Heart right ventricle (tissue), 16 donors: Measurements from ENCODE around the gene RADIL. TPM values are rescaled to one million over a fixed set of nuclear protein-coding genes. Genes with fewer than 3 reads are reported as not detected.

Source experiments
- ATAC-seq, 8 donors: fragments of 200-7000 bp; cut with Tn5 transposase; one replicate each; pipeline ENCODE4 v1.9.1; 2020; ENCODE audit warnings: mild to moderate bottlenecking in 8 of 8, moderate library complexity in 8 of 8, moderate number of reproducible peaks in 1 of 8
- DNase-seq, 2 donors: peaks; one replicate each; pipeline ENCODE4 v3.0.0-alpha.2; 2020
- H3K27ac ChIP-seq, 10 donors: fragments of 200-600 bp; sonication (generic) in 2 of 10; one replicate each; pipeline versions ENCODE4 v1.5.0 to v1.8.0; 2020 to 2022; ENCODE audit warnings: mild to moderate bottlenecking in 3 of 10
- H3K27me3 ChIP-seq, 7 donors: fragments of 200-600 bp; one replicate each; pipeline ENCODE4 v1.8.0; 2021 to 2022; ENCODE audit warnings: mild to moderate bottlenecking in 2 of 7
- H3K36me3 ChIP-seq, 9 donors: fragments of 200-600 bp; sonication (generic) in 1 of 9; one replicate each; pipeline versions ENCODE4 v1.5.0 to v1.8.0; 2020 to 2022; ENCODE audit warnings: mild to moderate bottlenecking in 2 of 9
- H3K4me1 ChIP-seq, 9 donors: fragments of 200-600 bp; sonication (generic) in 1 of 9; one replicate each; pipeline versions ENCODE4 v1.5.0 to v1.8.0; 2020 to 2022; ENCODE audit warnings: mild to moderate bottlenecking in 4 of 9
- H3K4me3 ChIP-seq, 10 donors: fragments of 200-600 bp; sonication (generic) in 2 of 10; one replicate each; pipeline versions ENCODE4 v1.5.0 to v1.8.0; 2020 to 2022; ENCODE audit warnings: mild to moderate bottlenecking in 7 of 10, moderate library complexity in 2 of 10
- H3K9me3 ChIP-seq, 11 donors: fragments of 200-600 bp in 10 of 11; sonication (generic) in 2 of 11; one replicate each; pipeline versions ENCODE4 v1.5.0 to v1.8.0; 2013 to 2022; ENCODE audit warnings: mild to moderate bottlenecking in 2 of 11, control low read depth in 1 of 11, moderate library complexity in 1 of 11
- WGBS, 2 donors: extraction: QIAGEN DNeasy Blood & Tissue Kit; methylation state at CpG; one replicate each; pipeline ENCODE4 v1.1.7; 2013; ENCODE audit warnings: inconsistent platforms in 1 of 2; 5-methylcytosine and 5-hydroxymethylcytosine counted together
- intact Hi-C, 10 donors: fragments of 100-400 bp; cut with DNase I; formaldehyde crosslinking; loops; one replicate each; pipeline versions ENCODE4 v1.11.1 to v1.14.2; 2022
- polyA plus RNA-seq, 2 donors: library from polyadenylated mRNA; stranded (reverse); fragments of 200-250 nt; gene quantifications; one replicate each; pipeline ENCODE4 v1.2.3, GENCODE V29; 2013
- total RNA-seq, 10 donors: library from RNA; stranded (reverse); fragmentation: NEBNext Ultra II Directional in 3 of 10; extraction: Animal tissue kit (Norgen Biotek cat#: 25700) in 3 of 10; gene quantifications; one replicate each; pipeline versions ENCODE4 v1.2.1 to v1.2.4, GENCODE V29; 2021 to 2023
- TF ChIP-seq, protein P1 (sequence below), 9 donors: fragments of 200-600 bp; sonication (generic) in 2 of 9; IDR thresholded peaks; one replicate each; pipeline versions ENCODE4 v1.5.0 to v1.8.0; 2021 to 2022; ENCODE audit warnings: antibody characterized with exemption in 9 of 9, mild to moderate bottlenecking in 5 of 9, moderate library complexity in 1 of 9
- donor health status: Arrhythmogenic right ventricular cardiomyopathy.
- donor health status: ischemic (EF 13 %, LVEDD 7.1; RV severe dilation, severe dysfunction).
- donor health status: healthy with polysubstance abuse.
- donor health status: DM: no; HTN: yes; CAD: no.
- donor health status: DM: no; HTN: no; CAD: no.
- donor health status: ischemic (EF 25% LVEDD 6.9; RV normal size, moderate dysfunction).
- donor health status: ischemic (EF 25% LVEDD 5.7; RV mildly dilated, moderate dysfunction).
- donor health status: healthy.
- donor health status: DM: yes; HTN: yes; CAD: no.
- donor health status: Ischemic cardiomyopathy.
- donor health status: ischemic (EF 35%, LVEDD 5.7; RV mildly dilated, moderate dysfunction).
- donor health status: nonischemic (EF 11% LVEDD 7.7; RV severe dilation, severe dysfunction).
- donor health status: DM: yes; HTN: yes; CAD: no.
- donor health status: PGD.
- donor health status: ischemic (EF 29% LVEDD 5.4; RV normal size, mild dysfunction).
- donor health status: nonischemic (EF 23%, LVEDD 6.1; RV moderate dilation, normal function).

Gene RADIL
- total and polyA plus RNA-seq, 12 donors, result 1.2 to 6.6 (median 3.8) TPM

- TF ChIP-seq, protein P1, sequence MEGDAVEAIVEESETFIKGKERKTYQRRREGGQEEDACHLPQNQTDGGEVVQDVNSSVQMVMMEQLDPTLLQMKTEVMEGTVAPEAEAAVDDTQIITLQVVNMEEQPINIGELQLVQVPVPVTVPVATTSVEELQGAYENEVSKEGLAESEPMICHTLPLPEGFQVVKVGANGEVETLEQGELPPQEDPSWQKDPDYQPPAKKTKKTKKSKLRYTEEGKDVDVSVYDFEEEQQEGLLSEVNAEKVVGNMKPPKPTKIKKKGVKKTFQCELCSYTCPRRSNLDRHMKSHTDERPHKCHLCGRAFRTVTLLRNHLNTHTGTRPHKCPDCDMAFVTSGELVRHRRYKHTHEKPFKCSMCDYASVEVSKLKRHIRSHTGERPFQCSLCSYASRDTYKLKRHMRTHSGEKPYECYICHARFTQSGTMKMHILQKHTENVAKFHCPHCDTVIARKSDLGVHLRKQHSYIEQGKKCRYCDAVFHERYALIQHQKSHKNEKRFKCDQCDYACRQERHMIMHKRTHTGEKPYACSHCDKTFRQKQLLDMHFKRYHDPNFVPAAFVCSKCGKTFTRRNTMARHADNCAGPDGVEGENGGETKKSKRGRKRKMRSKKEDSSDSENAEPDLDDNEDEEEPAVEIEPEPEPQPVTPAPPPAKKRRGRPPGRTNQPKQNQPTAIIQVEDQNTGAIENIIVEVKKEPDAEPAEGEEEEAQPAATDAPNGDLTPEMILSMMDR (IDR thresholded peaks at IDR 0.05), result no peak
- Histone ChIP-seq H3K4me3 (no peak overlapping the region), H3K27ac (no peak overlapping the region), H3K9me3 (no peaks in the 10 kb centered on the region), H3K36me3 (peaks cover 0 to 94% (median 67%) of the 10 kb centered on the region in 9 donors), H3K4me1 (peaks cover 0 to 10% (median 0%) of the 10 kb centered on the region in 9 donors), H3K27me3 (no peaks in the 10 kb centered on the region)
- ATAC-seq, result peak in 1 of 8 donors; percentile 3
- WGBS, 2 donors, result 86 to 88% methylated on average over 40 of the region's 40 CpGs
- intact Hi-C loops, result no loop called here
- no peak for DNase-seq
Measured at GRCh38 chr7:4783762-4784351, 99.7 kb downstream of the RADIL start.

DNA sequence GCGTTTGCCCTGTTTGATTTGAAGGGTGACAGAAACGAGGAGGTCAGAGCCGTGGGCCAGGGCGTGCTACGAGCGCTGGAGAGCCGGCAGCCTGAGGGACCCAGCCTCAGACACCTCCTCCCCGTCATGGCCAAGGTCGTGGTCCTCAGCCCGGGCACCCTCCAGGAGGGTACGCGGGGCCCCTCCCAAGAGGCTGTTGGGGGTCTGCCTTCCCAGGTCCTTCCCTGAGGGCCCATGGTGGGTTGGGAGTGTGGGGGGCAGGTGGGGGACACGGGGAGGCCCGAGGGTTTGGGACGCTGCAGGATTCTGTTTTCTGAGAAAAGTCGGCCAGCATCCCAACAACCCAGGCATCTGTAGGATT, 100.2 kb downstream of the RADIL start:
- intact Hi-C loops, result no loop called here
- no peak for ATAC-seq
- 90 to 91% methylated on average over 16 of the region's 16 CpGs for WGBS, 2 donors

GRCh38 chr7:4782333-4783291, 100.9 kb downstream of the RADIL start:
- TF ChIP-seq, protein P1 (IDR thresholded peaks at IDR 0.05), result no peak
- ATAC-seq (no peak), DNase-seq (no peak)
- H3K4me3 ChIP-seq, result no peak overlapping the region
- no peak overlapping the region for H3K27ac ChIP-seq
- H3K4me1 ChIP-seq, result peaks cover 0 to 19% (median 8%) of the 10 kb centered on the region in 9 donors
- no peaks in the 10 kb centered on the region for H3K9me3 ChIP-seq
- 94 to 96% methylated on average over 36 of the region's 36 CpGs for WGBS, 2 donors
- peaks cover 0 to 89% (median 56%) of the 10 kb centered on the region in 9 donors for H3K36me3 ChIP-seq
- no peaks in the 10 kb centered on the region for H3K27me3 ChIP-seq
- intact Hi-C loops, result no loop called here

More for the DNA sequence above, 100.2 kb downstream of the RADIL start:
- DNase-seq, result no peak
- TF ChIP-seq, protein P1 (IDR thresholded peaks at IDR 0.05), result no peak
- Histone ChIP-seq H3K27ac (no peak overlapping the region), H3K4me3 (no peak overlapping the region), H3K27me3 (no peaks in the 10 kb centered on the region), H3K36me3 (peaks cover 0 to 89% (median 61%) of the 10 kb centered on the region in 9 donors), H3K9me3 (no peaks in the 10 kb centered on the region), H3K4me1 (peaks cover 0 to 13% (median 1%) of the 10 kb centered on the region in 9 donors)

GRCh38 chr7:4781366-4782069, 102.0 kb downstream of the RADIL start:
- TF ChIP-seq, protein P1 (IDR thresholded peaks at IDR 0.05), result no peak
- peaks cover 0 to 30% (median 17%) of the 10 kb centered on the region in 9 donors for H3K4me1 ChIP-seq
- no peak overlapping the region for H3K4me3 ChIP-seq
- DNase-seq (no peak), ATAC-seq (no peak)
- no peak overlapping the region for H3K27ac ChIP-seq
- intact Hi-C loops, result no loop called here
- peaks cover 0 to 81% (median 49%) of the 10 kb centered on the region in 9 donors for H3K36me3 ChIP-seq
- no peaks in the 10 kb centered on the region for H3K27me3 ChIP-seq
- no peaks in the 10 kb centered on the region for H3K9me3 ChIP-seq
- WGBS, 2 donors, result 94 to 95% methylated on average over 27 of the region's 27 CpGs
